SK-N-MC (cell line): ENCODE results near the gene SLC43A1.

Source experiments
- EZH2 ChIP-seq: fragments of 200-600 bp; sonication (generic); IDR thresholded peaks from one replicate; pipeline ENCODE4 v1.6.1; 2017; ENCODE audit warnings: antibody characterized with exemption
- FOXP2 ChIP-seq: optimal IDR thresholded peaks from 2 replicates; pipeline ENCODE3; 2011; ENCODE audit warnings: mild to moderate bottlenecking, moderate library complexity; ENCODE audit not compliant: insufficient read depth; ENCODE audit errors: extremely low read length, control extremely low read depth
- POLR2AphosphoS5 ChIP-seq: IDR thresholded peaks from 2 replicates; pipeline ENCODE4 v1.6.1; 2012; ENCODE audit warnings: mild to moderate bottlenecking, low read depth, low read length, borderline replicate concordance

DNA sequence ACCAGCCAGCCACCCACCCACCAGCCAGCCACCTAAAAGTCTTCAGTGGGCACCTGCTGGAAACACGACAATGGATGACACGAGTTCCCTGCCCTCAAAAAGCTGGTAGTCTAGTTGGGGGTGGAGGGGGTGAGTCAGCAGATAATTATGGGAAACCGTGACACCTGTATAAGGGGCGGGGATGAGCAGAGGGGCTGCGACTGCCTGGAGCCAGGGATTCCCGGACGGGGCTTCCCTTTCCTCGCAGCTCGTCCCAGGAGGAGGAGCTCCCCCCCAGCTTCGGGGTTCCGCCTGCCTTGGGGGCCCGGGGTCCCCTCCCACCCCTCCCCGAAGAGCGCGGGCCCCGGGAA is 57.5 kb downstream of the SLC43A1 start:
- TF ChIP-seq EZH2: no peak
- no peak for TF ChIP-seq POLR2AphosphoS5
- no peak for TF ChIP-seq FOXP2
